ENCODE data around the gene CEP250.

Gene CEP250

GRCh38 chr20:35443003-35443402, 12.4 kb upstream of the CEP250 start:
- ChIA-PET POLR2A (no interaction called here), CTCF (interaction anchor here (0.7 to 9.2 kb wide), 2 partner anchors 137 to 143 kb away, joined by 4 to 132 read pairs; no protein-coding TSS in a partner anchor)
- Histone ChIP-seq H3K4me1 (ENCODE audit: control insufficient read depth, insufficient read depth, low read length) (peaks cover 9% of the 10 kb centered on the region), H3K9me3 (ENCODE audit: control insufficient read depth, insufficient read depth, low read depth, low read length) (no peaks in the 10 kb centered on the region), H3K4me3 (ENCODE audit: low read depth, low read length) (no peak overlapping the region), H3K27ac (ENCODE audit: extremely low read depth, low read depth, low read length) (no peak overlapping the region), H3K36me3 (ENCODE audit: control insufficient read depth in 2 of 2, insufficient read depth in 1 of 2, low read length in 2 of 2) (no peaks in the 10 kb centered on the region)
- TF ChIP-seq WT1 (tag by site-specific recombination; IDR thresholded peaks at IDR 0.05) (no peak), GLIS1 (tag by site-specific recombination; IDR thresholded peaks at IDR 0.05) (peak; percentile 23; the same call in 1 of the 2 replicates), PRDM1 (tag by site-specific recombination; IDR thresholded peaks at IDR 0.05) (peak; percentile 71), OSR2 (tag by site-specific recombination; IDR thresholded peaks at IDR 0.05) (0 out of 2 replicates have a peak, but pooled peaks have one; percentile 17), GFI1B (tag by site-specific recombination; IDR thresholded peaks at IDR 0.05) (no peak), SP7 (tag by site-specific recombination; IDR thresholded peaks at IDR 0.05) (peak; percentile 52; the same call in 1 of the 2 replicates), ZBTB8A (tag by site-specific recombination; IDR thresholded peaks at IDR 0.05) (peak; percentile 78), ZNF19 (tag by site-specific recombination; IDR thresholded peaks at IDR 0.05; ENCODE audit: low read depth) (no peak), YY1 (tag by site-specific recombination; IDR thresholded peaks at IDR 0.05) (no peak), IKZF3 (tag by site-specific recombination; IDR thresholded peaks at IDR 0.05) (peak; percentile 29; the same call in 1 of the 2 replicates), BCL11B (tag by site-specific recombination; IDR thresholded peaks at IDR 0.05; ENCODE audit: low read depth) (no peak), ZNF585B (tag by site-specific recombination; IDR thresholded peaks at IDR 0.05) (no peak), ZNF335 (tag by site-specific recombination; conservative IDR thresholded peaks at IDR 0.05) (peak; percentile 75), ZNF24 (tag by site-specific recombination; IDR thresholded peaks at IDR 0.05) (0 out of 2 replicates have a peak, but pooled peaks have one; percentile 25), ZNF155 (tag by site-specific recombination; IDR thresholded peaks at IDR 0.05) (no peak), ZNF555 (tag by site-specific recombination; conservative IDR thresholded peaks at IDR 0.05) (no peak), ZNF792 (tag by site-specific recombination; IDR thresholded peaks at IDR 0.05) (no peak), ZSCAN23 (tag by site-specific recombination; IDR thresholded peaks at IDR 0.05) (no peak), BCL11A (tag by site-specific recombination; IDR thresholded peaks at IDR 0.05; ENCODE audit: low read depth) (0 out of 2 replicates have a peak, but pooled peaks have one; percentile 13), ZBTB17 (tag by site-specific recombination; IDR thresholded peaks at IDR 0.05) (no peak), ZNF510 (tag by site-specific recombination; IDR thresholded peaks at IDR 0.05; ENCODE audit: insufficient replicate concordance) (no peak), ZNF23 (tag by site-specific recombination; IDR thresholded peaks at IDR 0.05; ENCODE audit: borderline replicate concordance) (no peak)
- TF ChIP-seq, protein P1, sequence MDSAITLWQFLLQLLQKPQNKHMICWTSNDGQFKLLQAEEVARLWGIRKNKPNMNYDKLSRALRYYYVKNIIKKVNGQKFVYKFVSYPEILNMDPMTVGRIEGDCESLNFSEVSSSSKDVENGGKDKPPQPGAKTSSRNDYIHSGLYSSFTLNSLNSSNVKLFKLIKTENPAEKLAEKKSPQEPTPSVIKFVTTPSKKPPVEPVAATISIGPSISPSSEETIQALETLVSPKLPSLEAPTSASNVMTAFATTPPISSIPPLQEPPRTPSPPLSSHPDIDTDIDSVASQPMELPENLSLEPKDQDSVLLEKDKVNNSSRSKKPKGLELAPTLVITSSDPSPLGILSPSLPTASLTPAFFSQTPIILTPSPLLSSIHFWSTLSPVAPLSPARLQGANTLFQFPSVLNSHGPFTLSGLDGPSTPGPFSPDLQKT (IDR thresholded peaks at IDR 0.05; ENCODE audit: borderline replicate concordance, low read depth, low read length): no peak
- TF ChIP-seq, protein P2, sequence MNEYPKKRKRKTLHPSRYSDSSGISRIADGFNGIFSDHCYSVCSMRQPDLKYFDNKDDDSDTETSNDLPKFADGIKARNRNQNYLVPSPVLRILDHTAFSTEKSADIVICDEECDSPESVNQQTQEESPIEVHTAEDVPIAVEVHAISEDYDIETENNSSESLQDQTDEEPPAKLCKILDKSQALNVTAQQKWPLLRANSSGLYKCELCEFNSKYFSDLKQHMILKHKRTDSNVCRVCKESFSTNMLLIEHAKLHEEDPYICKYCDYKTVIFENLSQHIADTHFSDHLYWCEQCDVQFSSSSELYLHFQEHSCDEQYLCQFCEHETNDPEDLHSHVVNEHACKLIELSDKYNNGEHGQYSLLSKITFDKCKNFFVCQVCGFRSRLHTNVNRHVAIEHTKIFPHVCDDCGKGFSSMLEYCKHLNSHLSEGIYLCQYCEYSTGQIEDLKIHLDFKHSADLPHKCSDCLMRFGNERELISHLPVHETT (tag by site-specific recombination; IDR thresholded peaks at IDR 0.05): no peak
- TF ChIP-seq, protein P3, sequence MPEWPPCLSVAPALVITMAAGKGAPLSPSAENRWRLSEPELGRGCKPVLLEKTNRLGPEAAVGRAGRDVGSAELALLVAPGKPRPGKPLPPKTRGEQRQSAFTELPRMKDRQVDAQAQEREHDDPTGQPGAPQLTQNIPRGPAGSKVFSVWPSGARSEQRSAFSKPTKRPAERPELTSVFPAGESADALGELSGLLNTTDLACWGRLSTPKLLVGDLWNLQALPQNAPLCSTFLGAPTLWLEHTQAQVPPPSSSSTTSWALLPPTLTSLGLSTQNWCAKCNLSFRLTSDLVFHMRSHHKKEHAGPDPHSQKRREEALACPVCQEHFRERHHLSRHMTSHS (tag by site-specific recombination; IDR thresholded peaks at IDR 0.05): no peak
- TF ChIP-seq, protein P4, sequence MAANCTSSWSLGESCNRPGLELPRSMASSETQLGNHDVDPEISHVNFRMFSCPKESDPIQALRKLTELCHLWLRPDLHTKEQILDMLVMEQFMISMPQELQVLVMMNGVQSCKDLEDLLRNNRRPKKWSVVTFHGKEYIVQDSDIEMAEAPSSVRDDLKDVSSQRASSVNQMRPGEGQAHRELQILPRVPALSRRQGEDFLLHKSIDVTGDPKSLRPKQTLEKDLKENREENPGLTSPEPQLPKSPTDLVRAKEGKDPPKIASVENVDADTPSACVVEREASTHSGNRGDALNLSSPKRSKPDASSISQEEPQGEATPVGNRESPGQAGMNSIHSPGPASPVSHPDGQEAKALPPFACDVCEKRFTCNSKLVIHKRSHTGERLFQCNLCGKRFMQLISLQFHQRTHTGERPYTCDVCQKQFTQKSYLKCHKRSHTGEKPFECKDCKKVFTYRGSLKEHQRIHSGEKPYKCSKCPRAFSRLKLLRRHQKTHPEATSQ (tag by site-specific recombination; IDR thresholded peaks at IDR 0.05): no peak
- TF ChIP-seq, protein P5, sequence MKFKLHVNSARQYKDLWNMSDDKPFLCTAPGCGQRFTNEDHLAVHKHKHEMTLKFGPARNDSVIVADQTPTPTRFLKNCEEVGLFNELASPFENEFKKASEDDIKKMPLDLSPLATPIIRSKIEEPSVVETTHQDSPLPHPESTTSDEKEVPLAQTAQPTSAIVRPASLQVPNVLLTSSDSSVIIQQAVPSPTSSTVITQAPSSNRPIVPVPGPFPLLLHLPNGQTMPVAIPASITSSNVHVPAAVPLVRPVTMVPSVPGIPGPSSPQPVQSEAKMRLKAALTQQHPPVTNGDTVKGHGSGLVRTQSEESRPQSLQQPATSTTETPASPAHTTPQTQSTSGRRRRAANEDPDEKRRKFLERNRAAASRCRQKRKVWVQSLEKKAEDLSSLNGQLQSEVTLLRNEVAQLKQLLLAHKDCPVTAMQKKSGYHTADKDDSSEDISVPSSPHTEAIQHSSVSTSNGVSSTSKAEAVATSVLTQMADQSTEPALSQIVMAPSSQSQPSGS (tag by site-specific recombination; IDR thresholded peaks at IDR 0.05; ENCODE audit: low read depth): no peak
- TF ChIP-seq, protein P6, sequence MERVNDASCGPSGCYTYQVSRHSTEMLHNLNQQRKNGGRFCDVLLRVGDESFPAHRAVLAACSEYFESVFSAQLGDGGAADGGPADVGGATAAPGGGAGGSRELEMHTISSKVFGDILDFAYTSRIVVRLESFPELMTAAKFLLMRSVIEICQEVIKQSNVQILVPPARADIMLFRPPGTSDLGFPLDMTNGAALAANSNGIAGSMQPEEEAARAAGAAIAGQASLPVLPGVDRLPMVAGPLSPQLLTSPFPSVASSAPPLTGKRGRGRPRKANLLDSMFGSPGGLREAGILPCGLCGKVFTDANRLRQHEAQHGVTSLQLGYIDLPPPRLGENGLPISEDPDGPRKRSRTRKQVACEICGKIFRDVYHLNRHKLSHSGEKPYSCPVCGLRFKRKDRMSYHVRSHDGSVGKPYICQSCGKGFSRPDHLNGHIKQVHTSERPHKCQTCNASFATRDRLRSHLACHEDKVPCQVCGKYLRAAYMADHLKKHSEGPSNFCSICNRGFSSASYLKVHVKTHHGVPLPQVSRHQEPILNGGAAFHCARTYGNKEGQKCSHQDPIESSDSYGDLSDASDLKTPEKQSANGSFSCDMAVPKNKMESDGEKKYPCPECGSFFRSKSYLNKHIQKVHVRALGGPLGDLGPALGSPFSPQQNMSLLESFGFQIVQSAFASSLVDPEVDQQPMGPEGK (tag by site-specific recombination; IDR thresholded peaks at IDR 0.05): peak; percentile 58; the same call in 1 of the 2 replicates

All from HEK293 (cell line).